C4-2B (cell line): Measurements from ENCODE around the gene PLK5.

ENCODE experiments used
- H3K27ac ChIP-seq: fragments of 450-650 bp; 2 replicates; pipeline ENCODE4 v1.5.1; 2017
- CTCF ChIP-seq: fragments of 450-650 bp; conservative IDR thresholded peaks from 2 replicates; pipeline ENCODE4 v1.5.1; 2017; ENCODE audit warnings: mild to moderate bottlenecking
- ZFX ChIP-seq: fragments of 450-650 bp; IDR thresholded peaks from 2 replicates; pipeline ENCODE4 v1.6.1; 2017

PLK5 gene

GRCh38 chr19:1502433-1503088 is 21.3 kb upstream of the PLK5 start:
- TF ChIP-seq ZFX = no peak
- no peak for TF ChIP-seq CTCF
- no peak overlapping the region for H3K27ac ChIP-seq

GRCh38 chr19:1503089-1503924 is 20.6 kb upstream of the PLK5 start:
- H3K27ac ChIP-seq = no peak overlapping the region
- TF ChIP-seq CTCF = peak; percentile 95
- no peak for TF ChIP-seq ZFX

- no peak overlapping the region for H3K27ac ChIP-seq
- TF ChIP-seq CTCF (no peak), ZFX (no peak)
These were observed 19.7 kb upstream of the PLK5 start for GRCh38 chr19:1503925-1504773.

- no peak overlapping the region for H3K27ac ChIP-seq
- TF ChIP-seq ZFX (no peak), CTCF (no peak)
These were observed 18.9 kb upstream of the PLK5 start for GRCh38 chr19:1505012-1505411.

- TF ChIP-seq ZFX = no peak
- no peak overlapping the region for H3K27ac ChIP-seq
These were observed 17.6 kb upstream of the PLK5 start for GRCh38 chr19:1505991-1506881.

- peak overlapping the region; percentile 67 for H3K27ac ChIP-seq
- TF ChIP-seq ZFX (no peak), CTCF (no peak)
These were observed 16.7 kb upstream of the PLK5 start for GRCh38 chr19:1507192-1507660.

GRCh38 chr19:1507763-1508506 is 15.9 kb upstream of the PLK5 start:
- TF ChIP-seq CTCF (no peak), ZFX (no peak)
- peak overlapping the region; percentile 67 for H3K27ac ChIP-seq
